HG03135 (cell line): ENCODE data around the gene SELENOF.
A peak's percentile ranks its signal among the peaks of the same experiment; 100 is the strongest.

ENCODE experiments used
- ATAC-seq: cut with Tn5 transposase; IDR thresholded peaks from one replicate; pipeline ENCODE4 v1.9.1; 2021; ENCODE audit warnings: mild to moderate bottlenecking, moderate library complexity; ENCODE audit not compliant: unreplicated experiment

SELENOF gene

DNA sequence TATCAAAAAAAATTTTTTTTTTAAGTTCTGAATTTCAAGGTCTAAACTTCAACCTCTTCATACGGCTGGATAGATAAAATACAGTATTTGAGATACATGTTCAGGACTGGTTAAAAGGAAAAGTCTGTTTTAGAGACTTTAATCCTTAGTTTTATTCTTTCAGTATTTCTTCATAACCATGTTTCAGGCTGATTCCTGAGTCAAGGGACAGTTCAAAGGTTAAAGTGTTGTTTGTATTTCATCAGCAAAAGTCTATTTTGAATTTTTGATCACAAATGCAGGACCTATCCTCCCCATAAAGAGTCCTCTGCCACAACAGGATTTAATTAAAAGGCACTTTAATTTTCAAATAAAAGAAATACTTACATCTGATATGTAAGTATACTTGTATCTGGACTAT, 53.5 kb downstream of the SELENOF start:
- no peak for ATAC-seq

DNA sequence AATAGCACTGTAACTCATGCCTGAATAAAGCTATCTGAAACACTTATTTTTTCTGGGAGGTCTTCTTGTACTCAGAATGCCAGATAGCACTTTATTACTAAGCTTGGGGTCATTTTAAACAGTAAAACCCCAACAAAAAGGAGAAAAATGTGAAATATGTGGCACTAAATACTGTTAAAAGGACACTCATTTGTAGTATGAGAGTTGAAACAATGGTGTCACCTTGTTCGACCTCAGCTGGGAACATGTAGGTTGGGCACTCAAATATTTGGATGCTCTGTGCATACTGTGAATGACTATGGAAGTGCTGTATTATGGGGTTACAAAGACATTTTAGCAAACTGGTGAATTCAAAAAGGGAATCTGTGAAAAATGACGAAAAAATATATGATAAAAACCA, 53.9 kb downstream of the SELENOF start:
- no peak for ATAC-seq

DNA sequence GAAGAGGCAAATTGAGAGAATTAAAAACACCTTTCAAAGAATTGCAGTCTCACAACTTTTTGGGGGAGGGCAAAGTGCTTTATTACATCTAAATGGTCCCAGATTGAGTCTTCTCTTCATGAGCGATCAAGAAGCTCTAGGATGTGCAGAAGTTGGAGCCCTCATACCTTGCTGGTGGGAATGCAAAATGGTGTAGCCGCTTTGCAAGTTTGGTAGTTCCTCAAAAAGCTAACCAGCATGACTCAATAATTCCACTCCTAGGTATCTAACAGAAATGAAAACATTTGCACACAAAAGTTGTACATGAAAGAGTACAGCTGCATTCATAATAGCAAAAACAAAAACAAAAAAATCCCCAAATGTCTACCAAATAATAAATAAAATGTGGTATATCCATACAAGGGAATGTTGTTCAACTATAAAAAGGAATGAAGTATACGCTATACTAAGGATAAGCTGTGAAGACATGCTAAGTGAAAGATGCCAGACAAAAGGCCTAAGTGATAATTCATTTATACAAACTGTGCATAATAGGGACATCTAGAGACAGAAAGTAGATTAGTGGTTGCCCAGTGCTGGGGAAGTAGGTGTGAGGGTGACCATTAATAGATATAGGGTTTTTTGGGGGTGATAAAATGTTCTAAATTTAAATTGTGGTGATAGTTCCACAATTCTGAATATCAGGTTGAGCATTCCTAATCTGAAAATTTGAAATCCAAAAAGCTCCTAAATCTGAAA, 55.2 kb downstream of the SELENOF start:
- no peak for ATAC-seq

DNA sequence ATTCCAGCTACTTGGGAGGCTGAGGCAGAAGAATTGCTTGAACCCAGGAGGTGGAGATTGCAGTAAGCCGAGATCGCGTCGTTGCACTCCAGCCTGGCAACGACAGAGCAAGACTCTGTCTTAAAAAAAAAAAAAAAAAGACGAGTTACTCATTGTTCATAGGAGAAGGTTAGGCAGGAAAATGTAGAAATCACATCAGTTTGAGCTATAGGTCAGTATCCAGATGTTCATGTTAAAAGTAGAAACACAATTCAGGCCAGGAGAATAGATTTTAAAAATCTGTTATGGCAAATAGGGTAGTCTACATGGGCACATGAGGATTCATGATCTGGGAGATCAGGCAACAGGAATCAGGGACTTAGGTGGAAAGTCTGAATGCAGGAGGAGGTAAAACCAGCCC, 57.7 kb downstream of the SELENOF start:
- ATAC-seq = no peak

DNA sequence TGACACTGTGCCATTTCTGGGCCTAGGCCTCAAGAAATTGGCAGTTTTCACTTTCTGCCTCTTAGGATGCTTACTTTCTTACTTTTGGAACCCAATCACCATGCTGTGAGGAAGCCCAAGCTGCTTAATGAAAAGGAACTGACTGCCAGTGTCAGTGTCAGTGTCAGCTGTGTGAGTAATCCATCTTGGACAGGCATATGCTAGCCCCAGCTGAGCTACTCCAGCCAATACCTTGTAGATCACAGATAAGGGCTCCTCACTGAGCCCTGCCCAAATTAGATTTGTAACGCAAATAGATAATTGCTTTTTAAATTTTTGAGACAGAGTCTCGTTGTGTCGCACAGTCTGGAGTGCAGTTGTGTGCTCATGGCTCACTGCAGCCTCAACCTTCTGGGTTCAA, 59.6 kb downstream of the SELENOF start:
- ATAC-seq = no peak

DNA sequence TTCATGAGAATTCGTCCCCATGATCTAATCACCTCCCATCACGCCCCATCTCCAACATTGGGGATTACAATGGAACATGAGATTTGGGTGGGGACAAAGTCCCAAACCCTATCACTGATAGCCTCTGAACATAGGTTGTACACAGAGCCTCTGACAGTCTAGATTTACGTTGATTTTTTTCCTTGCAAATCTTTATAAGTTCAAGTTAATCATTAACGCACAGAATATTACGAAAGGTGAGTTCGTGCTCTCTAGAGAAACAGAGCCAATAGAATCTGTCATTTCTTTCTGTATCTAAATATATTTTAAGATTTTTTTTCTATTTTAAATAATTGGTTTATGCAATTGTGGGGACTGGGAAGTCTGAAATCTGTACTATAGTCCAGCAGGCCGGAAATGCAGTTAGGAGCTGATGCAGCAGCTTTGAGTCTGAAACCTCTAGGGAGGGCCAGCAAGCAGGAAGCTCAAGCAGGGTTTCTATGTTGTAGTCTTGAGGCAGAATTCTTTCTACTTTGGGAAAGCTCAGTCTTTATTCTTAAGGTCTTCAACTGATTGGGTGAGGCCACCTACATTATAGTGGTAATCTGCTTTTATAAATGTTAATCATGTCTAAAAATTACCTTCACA, 61.0 kb downstream of the SELENOF start:
- ATAC-seq = no peak

DNA sequence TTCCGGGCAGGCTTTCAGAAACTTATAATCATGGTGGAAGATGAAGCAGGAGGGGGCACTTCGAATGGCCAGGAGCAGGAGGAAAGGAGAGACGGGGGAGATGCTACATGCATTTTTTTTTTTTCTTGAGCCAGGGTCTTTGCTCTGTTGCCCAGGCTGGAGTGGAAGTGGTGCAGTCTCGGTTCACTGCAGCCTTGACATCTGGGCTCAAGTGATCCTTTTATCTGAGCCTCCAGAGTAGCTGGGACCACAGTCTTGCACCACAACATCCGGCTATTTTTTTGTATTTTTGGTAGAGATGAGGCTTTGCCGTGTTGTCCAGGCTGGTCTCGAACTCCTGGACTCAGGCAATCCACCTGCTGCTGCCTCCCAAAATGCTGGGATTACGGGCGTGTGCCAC, 61.6 kb downstream of the SELENOF start:
- no peak for ATAC-seq

DNA sequence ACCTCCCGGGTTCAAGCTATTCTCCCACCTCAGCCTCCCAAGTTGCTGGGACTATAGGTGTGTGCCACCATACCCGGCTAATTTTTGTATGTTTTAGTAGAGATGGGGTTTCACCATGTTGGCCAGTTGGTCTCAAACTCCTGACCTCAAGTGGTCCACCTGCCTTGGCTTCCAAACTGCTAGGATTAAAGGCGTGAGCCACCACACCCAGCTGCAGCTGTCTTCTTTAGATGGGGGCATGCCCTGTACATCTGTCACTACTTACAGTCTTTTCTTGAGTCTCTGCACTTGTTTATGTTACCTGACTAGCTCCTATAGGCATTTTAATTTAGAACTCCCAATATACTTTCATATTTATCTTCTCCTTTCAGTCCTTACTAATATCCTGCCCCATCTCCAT, 64.2 kb downstream of the SELENOF start:
- no peak for ATAC-seq

DNA sequence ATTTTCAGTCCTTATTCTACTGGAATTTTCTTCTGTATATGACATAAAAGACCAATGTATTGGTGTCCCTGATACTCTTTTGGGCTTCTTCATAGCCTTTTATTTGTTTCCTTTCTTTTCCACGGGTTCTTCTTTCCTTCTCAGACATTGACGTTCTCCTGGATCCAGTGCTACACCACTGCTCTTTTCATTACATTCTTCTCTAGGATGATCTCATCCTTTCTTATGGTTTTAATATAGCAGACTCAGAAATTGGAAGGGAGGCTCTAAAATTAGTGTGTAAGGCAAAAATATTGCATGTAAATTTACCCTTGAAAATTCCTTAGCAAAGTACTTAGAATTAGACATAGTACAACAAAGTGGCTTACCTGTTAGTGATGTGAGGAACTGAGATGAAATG, 65.3 kb downstream of the SELENOF start:
- no peak for ATAC-seq

DNA sequence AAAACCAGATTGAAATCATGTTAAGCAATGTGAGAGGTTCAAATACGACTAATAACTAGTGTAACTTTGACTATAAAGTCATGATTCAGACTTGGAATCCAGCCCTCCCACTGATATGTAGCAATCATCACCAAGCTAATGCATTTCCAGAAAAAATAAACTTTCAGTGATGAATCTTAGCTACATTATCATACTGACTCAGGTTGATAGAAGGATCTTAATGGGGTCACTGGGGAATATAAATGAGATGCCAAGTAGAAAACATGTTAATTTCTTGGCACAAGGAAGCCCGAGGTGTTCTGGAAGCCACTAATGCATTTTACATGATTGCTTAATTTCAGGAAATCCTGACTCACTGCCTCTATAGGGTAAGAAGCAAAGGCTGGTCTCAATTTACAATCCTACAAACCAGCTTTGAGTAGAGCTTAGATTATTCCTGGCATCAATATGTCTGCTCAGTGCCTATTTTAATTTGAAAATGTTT, 67.7 kb downstream of the SELENOF start:
- no peak for ATAC-seq

DNA sequence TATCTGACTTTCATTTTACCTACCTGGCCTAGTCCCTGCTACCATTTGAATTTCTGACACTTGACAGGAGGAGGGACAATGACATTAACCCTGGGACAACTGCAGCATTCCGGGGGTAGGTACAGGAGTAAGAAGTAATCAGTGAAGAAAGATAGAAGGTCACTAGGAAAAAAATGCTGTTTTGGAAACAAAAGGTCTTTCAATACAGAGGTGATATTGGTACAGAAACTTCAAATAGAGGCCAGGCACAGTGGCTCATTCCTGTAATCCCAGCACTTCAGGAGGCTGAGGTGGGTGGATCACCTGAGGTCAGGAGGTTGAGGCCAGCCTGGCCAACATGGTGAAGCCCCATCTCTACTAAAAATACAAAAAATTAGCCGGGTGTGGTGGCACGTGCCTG, 68.4 kb downstream of the SELENOF start:
- ATAC-seq = no peak

DNA sequence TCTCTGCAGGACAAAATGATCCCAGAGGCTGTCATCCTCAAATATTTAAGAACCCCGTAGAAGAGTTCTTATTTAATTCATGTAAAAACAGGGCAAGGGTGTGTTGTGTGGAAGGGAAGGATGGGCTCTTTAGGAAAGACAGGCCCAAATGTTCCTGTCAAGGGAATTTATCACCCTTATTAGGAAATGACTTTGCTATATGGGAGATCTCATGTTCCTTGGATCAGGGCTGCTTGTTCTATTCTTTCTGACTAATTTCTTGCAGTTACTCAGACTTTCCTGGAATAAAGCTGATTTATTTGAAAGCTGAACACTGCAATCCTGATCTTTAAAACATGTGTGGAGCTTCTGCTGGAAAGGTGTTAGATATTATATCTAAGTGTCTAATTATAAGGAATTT, 72.8 kb downstream of the SELENOF start:
- ATAC-seq = no peak

DNA sequence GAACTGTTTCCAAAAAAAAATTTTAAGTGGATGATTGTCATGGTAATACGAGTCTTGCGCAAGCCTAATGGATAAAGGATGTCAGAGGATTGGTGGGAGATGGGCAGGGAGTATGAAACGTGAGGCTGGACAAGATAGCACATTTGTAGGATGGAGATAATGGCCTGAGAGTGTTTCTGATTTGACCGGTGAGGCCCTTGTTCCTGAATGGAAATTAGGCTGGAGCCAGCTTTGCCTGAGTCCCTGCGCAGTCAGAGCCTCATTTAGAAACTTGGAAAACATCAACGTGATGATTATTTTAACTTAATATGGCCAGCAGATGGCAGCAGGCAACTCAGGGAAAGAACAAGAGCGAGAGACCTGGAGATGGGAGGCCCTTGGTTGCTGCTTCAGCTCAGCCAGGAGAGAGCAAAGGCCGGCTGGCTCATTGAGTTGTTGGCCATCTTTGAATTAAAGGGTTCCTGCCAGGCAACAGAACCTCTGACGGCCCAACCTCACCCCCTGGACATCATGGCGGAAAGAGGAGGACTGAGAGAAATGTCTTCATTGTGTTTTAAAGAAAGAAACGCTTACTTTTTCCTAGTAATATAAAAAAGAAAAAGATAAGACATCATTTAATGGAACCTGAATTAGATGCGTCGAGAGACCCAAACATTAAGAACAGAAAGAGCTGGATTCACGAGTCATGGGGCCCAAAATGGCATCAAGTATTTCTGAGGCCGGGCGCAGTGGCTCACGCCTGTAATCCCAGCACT, 80.3 kb downstream of the SELENOF start:
- peak; percentile 80 for ATAC-seq

DNA sequence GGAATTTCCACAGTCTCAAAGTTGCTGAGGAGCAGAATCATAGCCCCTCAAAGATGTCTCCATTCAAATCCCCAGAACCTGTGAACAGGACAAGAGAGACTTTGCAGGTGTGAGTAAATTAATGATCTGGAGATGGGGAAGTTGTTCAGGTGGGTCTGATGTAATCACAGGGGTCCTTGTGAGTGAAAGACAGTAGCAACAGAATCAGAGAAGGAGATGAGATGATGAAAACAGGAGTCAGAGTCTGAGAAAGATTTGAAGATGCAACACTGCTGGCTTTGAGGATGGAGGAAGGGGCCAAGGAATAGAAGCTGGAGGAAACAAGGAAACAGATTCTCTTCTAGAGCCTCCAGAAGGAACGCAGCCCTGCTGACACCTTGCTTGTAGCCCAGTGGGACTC, 81.5 kb downstream of the SELENOF start:
- no peak for ATAC-seq

DNA sequence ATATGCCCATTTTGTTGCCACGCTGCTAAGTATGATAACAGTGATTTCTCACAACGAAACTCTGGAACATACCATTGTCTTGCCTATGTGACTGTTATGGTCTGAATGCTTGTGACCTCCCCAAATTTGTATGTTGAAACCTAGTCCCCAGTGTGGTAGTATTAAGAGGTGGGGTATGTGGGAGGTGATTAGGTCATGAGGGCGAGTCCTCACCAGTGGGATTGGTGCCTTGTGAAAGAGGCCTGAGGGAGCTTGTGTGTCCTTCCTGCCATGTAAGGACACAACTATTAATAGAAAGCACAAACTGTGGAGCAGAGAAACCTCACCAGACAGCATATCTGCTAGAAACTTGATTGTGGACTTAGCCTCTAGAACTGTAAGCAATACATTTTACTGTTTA, 84.6 kb downstream of the SELENOF start:
- no peak for ATAC-seq

DNA sequence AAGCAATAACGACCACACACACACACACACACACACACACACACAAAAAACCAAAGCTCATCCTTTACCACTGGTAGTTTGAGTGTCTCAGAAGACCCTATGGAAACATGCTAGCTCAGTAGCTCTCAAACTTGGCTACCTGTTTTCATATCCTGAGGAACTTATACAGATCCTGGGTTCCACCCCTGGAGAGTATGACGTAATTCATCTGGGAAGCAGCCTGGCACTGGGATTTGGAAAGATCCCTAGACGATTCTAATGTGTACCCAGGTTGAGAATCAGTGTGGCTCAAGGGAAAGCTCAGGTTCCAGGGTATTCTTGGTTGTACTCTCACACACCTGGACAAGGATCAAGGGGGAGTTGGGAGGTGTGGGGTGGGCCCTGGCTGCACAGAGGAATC, 85.9 kb downstream of the SELENOF start:
- no peak for ATAC-seq

DNA sequence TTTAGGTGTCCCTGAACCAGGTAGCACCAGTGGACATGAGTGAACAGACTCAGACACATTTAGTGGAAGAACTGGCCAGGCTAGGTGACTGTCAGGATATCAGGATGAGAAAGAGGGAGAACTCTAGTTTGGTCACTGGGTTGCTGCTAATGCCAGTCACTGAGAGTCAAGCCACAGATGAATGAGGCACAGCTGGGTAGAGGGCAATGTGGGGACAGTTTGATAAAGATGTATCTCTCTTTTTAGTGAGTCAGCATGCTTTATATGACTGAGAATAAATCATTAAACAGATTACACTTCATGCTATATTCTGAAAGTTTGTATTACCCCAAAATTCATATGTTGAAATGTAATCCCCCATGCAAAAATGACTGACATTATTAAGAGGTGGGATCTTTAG, 87.1 kb downstream of the SELENOF start:
- ATAC-seq = no peak

DNA sequence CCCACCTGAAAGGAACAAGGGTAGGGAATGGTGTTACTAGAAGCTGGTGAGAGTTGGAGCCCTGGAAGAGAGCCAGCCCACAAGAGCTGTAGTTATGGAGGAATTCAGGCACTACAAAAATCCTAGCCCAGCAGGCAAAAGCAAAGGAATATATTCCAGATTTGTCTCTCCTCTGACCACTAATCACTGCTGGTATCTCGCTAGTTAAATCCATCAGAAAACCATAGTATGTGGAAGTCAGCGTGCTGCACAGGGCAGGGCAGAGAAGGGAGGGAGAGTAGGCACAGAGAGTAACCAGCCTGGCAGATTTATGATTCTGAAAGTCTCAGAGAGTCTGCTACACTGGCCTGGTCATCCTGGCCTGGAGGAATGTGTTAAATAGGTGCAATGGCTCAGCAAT, 88.6 kb downstream of the SELENOF start:
- ATAC-seq = no peak

DNA sequence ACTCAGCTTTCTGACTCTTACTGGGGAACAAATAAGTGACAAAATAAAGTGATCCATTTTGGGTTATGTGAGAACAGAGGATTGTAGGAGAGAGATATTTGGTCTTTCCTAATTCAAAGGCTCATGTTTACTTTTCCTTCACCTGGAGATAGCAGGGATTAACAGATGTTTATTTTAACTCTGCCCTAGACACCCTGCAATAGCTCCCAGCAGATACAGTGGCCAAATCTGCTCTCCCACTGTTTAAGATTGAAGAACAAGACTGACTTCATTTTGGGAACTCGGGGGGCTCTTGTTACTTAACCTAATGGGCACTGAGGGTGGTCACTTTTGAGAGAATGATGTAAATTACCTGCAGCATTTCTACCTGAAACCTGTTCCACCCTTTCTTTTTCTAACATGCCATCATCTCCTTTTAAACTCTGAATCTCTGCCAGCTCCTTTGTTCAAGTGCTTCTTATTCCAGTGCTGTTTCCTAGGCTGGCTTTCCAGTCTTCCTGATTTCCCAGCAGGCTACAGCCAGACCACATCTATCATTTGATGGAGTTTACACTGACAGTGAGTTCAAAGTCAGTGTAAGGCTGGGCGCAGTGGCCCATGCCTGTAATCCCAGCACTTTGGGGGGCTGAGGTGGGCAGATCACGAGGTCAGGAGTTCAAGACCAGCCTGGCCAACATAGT, 90.0 kb downstream of the SELENOF start:
- no peak for ATAC-seq

DNA sequence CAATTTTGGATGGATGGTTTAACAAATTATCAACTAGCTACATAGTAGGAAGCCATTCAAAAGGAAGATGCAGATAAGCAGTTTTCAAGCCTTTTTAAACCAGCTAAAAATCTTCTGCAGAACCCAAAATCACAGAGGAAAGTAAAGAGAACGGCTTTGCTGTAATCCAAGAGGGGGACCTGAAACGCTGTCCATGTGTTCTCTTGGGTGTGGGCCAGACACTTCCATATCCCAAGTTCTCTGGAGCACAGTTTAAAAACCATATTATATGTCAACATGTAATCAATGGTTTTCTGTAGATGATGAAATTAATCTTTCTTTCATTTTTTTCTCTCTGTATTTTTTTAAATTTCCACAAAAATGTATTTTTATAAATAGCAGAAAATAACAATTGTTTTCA, 90.5 kb downstream of the SELENOF start:
- ATAC-seq = no peak

DNA sequence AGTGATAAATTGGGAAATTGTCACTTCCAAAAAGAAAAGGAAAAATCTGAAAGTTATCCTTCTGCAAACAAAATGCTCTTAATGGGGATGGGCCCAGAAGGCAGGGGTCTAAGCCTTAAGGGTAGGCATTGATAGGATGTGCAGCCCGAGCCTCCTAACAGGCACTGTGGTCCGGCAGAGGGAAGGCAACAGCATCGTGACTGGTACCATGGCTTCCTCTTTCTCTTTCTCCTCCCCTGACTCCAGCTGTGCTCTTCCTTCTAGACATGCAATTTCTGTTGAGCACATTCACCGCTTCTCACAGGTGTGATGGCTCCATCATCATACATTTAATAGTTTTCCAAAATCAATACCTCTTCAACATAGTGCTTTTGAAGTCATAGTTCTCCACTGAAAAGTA, 91.5 kb downstream of the SELENOF start:
- ATAC-seq = no peak
